WTC11 (cell line): ENCODE measurements around the gene RFX4. TPM values are rescaled to one million over a fixed set of nuclear protein-coding genes. Genes with fewer than 3 reads are reported as not detected.

ENCODE experiments used
- ATAC-seq: fragments of 200-7000 bp; cut with Tn5 transposase; 2 replicates; pipeline ENCODE4 v1.10.0; 2021; ENCODE audit warnings: mild to moderate bottlenecking, moderate library complexity
- CTCF ChIA-PET: fragments of 300-600 bp; sonication (Branson Sonifier 250); formaldehyde crosslinking; loops from one replicate; lab custom pipeline; 2021; ENCODE audit warnings: antibody characterized with exemption; lab: Charles Lee
- POLR2A ChIA-PET: fragments of 350-600 bp; sonication (Branson Sonifier 250); formaldehyde crosslinking; loops from one replicate; lab custom pipeline; 2021; ENCODE audit warnings: antibody characterized with exemption; lab: Charles Lee
- DNase-seq: peaks from one replicate; pipeline ENCODE4 v3.0.0; 2021; ENCODE audit warnings: low spot score
- H3K27ac Mint-ChIP-seq: 2 replicates; pipeline ENCODE4 v1.8.0; 2021; ENCODE audit warnings: mixed read lengths
- H3K27me3 Mint-ChIP-seq: 2 replicates; pipeline ENCODE4 v1.8.0; 2021; ENCODE audit warnings: low read depth, mild to moderate bottlenecking, moderate library complexity, mixed read lengths
- H3K36me3 Mint-ChIP-seq: 2 replicates; pipeline ENCODE4 v1.8.0; 2021; ENCODE audit warnings: mixed read lengths
- H3K4me1 Mint-ChIP-seq: 2 replicates; pipeline ENCODE4 v1.8.0; 2022; ENCODE audit warnings: mixed read lengths
- H3K4me3 Mint-ChIP-seq: 2 replicates; pipeline ENCODE4 v1.8.0; 2021; ENCODE audit warnings: mild to moderate bottlenecking, moderate library complexity, mixed read lengths
- H3K9me3 Mint-ChIP-seq: 2 replicates; pipeline ENCODE4 v1.8.0; 2021; ENCODE audit warnings: mixed read lengths
- CREB1 ChIP-seq: sonication (generic); formaldehyde crosslinking; IDR thresholded peaks from 2 replicates; pipeline ENCODE4 v1.8.0; 2023; ENCODE audit warnings: mild to moderate bottlenecking, missing genetic modification reagents
- ESRRA ChIP-seq: sonication (generic); formaldehyde crosslinking; IDR thresholded peaks from 2 replicates; pipeline ENCODE4 v1.8.1; 2022; ENCODE audit warnings: mild to moderate bottlenecking, missing genetic modification reagents, borderline replicate concordance
- FOXP1 ChIP-seq: sonication (generic); formaldehyde crosslinking; IDR thresholded peaks from 2 replicates; pipeline ENCODE4 v1.8.0; 2022; ENCODE audit warnings: missing genetic modification reagents, mild to moderate bottlenecking, moderate library complexity, borderline replicate concordance
- IRF2 ChIP-seq: sonication (generic); formaldehyde crosslinking; IDR thresholded peaks from 2 replicates; pipeline ENCODE4 v1.8.0; 2022; ENCODE audit warnings: low read depth, missing genetic modification reagents, borderline replicate concordance
- JAZF1 ChIP-seq: fragments of 250-450 bp; sonication (Bioruptor Pico); IDR thresholded peaks from 2 replicates; pipeline ENCODE4 v1.9.0; 2021; ENCODE audit warnings: moderate library complexity, mild to moderate bottlenecking, inconsistent platforms
- NFATC4 ChIP-seq: fragments of 250-450 bp; sonication (Bioruptor Pico); IDR thresholded peaks from 2 replicates; pipeline ENCODE4 v1.9.0; 2021; ENCODE audit warnings: mild to moderate bottlenecking
- OVOL2 ChIP-seq: fragments of 250-450 bp; sonication (Bioruptor Pico); IDR thresholded peaks from 2 replicates; pipeline ENCODE4 v1.9.0; 2021; ENCODE audit warnings: mild to moderate bottlenecking, borderline replicate concordance
- RELA ChIP-seq: sonication (generic); formaldehyde crosslinking; IDR thresholded peaks from 2 replicates; pipeline ENCODE4 v1.8.1; 2022; ENCODE audit warnings: missing genetic modification reagents, mild to moderate bottlenecking, borderline replicate concordance
- RORB ChIP-seq: fragments of 250-450 bp; sonication (Bioruptor Pico); IDR thresholded peaks from 2 replicates; pipeline ENCODE4 v1.9.0; 2021; ENCODE audit warnings: mild to moderate bottlenecking
- SMAD4 ChIP-seq: sonication (generic); formaldehyde crosslinking; IDR thresholded peaks from 2 replicates; pipeline ENCODE4 v1.8.0; 2022; ENCODE audit warnings: mild to moderate bottlenecking, missing genetic modification reagents
- ZBTB21 ChIP-seq: sonication (generic); formaldehyde crosslinking; IDR thresholded peaks from 2 replicates; pipeline ENCODE4 v1.8.1; 2023; ENCODE audit warnings: mild to moderate bottlenecking, missing genetic modification reagents, borderline replicate concordance
- ZNF232 ChIP-seq: sonication (generic); formaldehyde crosslinking; IDR thresholded peaks from 2 replicates; pipeline ENCODE4 v1.8.0; 2022; ENCODE audit warnings: mild to moderate bottlenecking, missing genetic modification reagents
- total RNA-seq: library from RNA; stranded (reverse); gene quantifications from 3 replicates; pipeline ENCODE4 v1.2.3, GENCODE V29; 2021
- TF ChIP-seq, protein P1 (sequence below): fragments of 250-450 bp; sonication (Bioruptor Pico); IDR thresholded peaks from 2 replicates; pipeline ENCODE4 v1.9.0; 2021; ENCODE audit warnings: mild to moderate bottlenecking, borderline replicate concordance
- TF ChIP-seq, protein P2 (sequence below): fragments of 250-450 bp; sonication (Bioruptor Pico); IDR thresholded peaks from 2 replicates; pipeline ENCODE4 v1.9.0; 2021; ENCODE audit warnings: mild to moderate bottlenecking
- TF ChIP-seq, protein P3 (sequence below): sonication (generic); formaldehyde crosslinking; IDR thresholded peaks from 2 replicates; pipeline ENCODE4 v1.8.1; 2023; ENCODE audit warnings: mild to moderate bottlenecking, missing genetic modification reagents
- TF ChIP-seq, protein P4 (sequence below): fragments of 250-450 bp; sonication (Bioruptor Pico); IDR thresholded peaks from 2 replicates; pipeline ENCODE4 v2.1.2; 2022; ENCODE audit warnings: mild to moderate bottlenecking, moderate library complexity
- TF ChIP-seq, protein P5 (sequence below): sonication (generic); formaldehyde crosslinking; IDR thresholded peaks from 2 replicates; pipeline ENCODE4 v1.8.1; 2022; ENCODE audit warnings: mild to moderate bottlenecking, moderate library complexity, missing genetic modification reagents
- TF ChIP-seq, protein P6 (sequence below): sonication (generic); formaldehyde crosslinking; IDR thresholded peaks from 2 replicates; pipeline ENCODE4 v1.8.0; 2023; ENCODE audit warnings: missing genetic modification reagents, mild to moderate bottlenecking, borderline replicate concordance

RFX4 gene
- total RNA-seq, 1 experiment from 2014 or later = 0.26 TPM

DNA sequence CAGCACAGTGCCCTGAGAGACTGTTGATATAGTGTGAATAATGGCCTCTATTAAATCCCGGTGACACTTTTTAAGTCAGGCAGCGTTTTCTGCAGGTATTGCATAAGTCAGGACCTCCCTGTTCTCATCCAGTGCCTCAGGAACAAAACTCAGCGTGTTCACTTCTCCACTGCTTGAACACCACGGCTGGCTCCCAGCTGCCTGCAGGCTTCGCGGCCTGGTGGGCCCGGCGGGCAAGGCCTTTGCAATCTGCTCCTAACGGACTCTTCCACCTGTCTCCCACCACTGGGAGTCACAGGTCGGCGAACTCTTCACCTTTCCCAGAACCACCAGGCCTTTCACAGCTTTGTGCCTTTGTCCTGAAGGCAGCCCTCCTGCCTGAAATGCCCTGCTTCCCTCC lies 18.7 kb downstream of the RFX4 start:
- Mint-ChIP-seq H3K4me3 (no peak overlapping the region), H3K36me3 (no peaks in the 10 kb centered on the region), H3K4me1 (peaks cover 25% of the 10 kb centered on the region), H3K27me3 (peaks cover under 1% of the 10 kb centered on the region; the same call in 1 of the 2 replicates), H3K27ac (no peak overlapping the region), H3K9me3 (no peaks in the 10 kb centered on the region)
- DNase-seq (no peak), ATAC-seq (no peak)
- CTCF ChIA-PET = interaction anchor here (0.8 kb wide), 1 partner anchor 317 kb away, joined by 3 read pairs; no protein-coding TSS in a partner anchor
- TF ChIP-seq, protein P1, sequence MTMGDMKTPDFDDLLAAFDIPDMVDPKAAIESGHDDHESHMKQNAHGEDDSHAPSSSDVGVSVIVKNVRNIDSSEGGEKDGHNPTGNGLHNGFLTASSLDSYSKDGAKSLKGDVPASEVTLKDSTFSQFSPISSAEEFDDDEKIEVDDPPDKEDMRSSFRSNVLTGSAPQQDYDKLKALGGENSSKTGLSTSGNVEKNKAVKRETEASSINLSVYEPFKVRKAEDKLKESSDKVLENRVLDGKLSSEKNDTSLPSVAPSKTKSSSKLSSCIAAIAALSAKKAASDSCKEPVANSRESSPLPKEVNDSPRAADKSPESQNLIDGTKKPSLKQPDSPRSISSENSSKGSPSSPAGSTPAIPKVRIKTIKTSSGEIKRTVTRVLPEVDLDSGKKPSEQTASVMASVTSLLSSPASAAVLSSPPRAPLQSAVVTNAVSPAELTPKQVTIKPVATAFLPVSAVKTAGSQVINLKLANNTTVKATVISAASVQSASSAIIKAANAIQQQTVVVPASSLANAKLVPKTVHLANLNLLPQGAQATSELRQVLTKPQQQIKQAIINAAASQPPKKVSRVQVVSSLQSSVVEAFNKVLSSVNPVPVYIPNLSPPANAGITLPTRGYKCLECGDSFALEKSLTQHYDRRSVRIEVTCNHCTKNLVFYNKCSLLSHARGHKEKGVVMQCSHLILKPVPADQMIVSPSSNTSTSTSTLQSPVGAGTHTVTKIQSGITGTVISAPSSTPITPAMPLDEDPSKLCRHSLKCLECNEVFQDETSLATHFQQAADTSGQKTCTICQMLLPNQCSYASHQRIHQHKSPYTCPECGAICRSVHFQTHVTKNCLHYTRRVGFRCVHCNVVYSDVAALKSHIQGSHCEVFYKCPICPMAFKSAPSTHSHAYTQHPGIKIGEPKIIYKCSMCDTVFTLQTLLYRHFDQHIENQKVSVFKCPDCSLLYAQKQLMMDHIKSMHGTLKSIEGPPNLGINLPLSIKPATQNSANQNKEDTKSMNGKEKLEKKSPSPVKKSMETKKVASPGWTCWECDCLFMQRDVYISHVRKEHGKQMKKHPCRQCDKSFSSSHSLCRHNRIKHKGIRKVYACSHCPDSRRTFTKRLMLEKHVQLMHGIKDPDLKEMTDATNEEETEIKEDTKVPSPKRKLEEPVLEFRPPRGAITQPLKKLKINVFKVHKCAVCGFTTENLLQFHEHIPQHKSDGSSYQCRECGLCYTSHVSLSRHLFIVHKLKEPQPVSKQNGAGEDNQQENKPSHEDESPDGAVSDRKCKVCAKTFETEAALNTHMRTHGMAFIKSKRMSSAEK (CRISPR knock-in tag) = no peak
- TF ChIP-seq FOXP1 (CRISPR knock-in tag) (no peak), IRF2 (CRISPR knock-in tag) (no peak), ZBTB21 (no peak), ZNF232 (CRISPR knock-in tag) (no peak), OVOL2 (CRISPR knock-in tag) (no peak)
- TF ChIP-seq, protein P2, sequence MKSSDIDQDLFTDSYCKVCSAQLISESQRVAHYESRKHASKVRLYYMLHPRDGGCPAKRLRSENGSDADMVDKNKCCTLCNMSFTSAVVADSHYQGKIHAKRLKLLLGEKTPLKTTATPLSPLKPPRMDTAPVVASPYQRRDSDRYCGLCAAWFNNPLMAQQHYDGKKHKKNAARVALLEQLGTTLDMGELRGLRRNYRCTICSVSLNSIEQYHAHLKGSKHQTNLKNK (CRISPR knock-in tag) = no peak
- TF ChIP-seq, protein P3, sequence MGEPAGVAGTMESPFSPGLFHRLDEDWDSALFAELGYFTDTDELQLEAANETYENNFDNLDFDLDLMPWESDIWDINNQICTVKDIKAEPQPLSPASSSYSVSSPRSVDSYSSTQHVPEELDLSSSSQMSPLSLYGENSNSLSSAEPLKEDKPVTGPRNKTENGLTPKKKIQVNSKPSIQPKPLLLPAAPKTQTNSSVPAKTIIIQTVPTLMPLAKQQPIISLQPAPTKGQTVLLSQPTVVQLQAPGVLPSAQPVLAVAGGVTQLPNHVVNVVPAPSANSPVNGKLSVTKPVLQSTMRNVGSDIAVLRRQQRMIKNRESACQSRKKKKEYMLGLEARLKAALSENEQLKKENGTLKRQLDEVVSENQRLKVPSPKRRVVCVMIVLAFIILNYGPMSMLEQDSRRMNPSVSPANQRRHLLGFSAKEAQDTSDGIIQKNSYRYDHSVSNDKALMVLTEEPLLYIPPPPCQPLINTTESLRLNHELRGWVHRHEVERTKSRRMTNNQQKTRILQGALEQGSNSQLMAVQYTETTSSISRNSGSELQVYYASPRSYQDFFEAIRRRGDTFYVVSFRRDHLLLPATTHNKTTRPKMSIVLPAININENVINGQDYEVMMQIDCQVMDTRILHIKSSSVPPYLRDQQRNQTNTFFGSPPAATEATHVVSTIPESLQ (CRISPR knock-in tag) = no peak
- TF ChIP-seq, protein P4, sequence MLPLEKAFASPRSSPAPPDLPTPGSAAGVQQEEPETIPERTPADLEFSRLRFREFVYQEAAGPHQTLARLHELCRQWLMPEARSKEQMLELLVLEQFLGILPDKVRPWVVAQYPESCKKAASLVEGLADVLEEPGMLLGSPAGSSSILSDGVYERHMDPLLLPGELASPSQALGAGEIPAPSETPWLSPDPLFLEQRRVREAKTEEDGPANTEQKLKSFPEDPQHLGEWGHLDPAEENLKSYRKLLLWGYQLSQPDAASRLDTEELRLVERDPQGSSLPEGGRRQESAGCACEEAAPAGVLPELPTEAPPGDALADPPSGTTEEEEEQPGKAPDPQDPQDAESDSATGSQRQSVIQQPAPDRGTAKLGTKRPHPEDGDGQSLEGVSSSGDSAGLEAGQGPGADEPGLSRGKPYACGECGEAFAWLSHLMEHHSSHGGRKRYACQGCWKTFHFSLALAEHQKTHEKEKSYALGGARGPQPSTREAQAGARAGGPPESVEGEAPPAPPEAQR = no peak
- POLR2A ChIA-PET = interaction anchor here (0.5 to 0.6 kb wide), 2 partner anchors 166 to 1692 kb away, joined by 3 read pairs; no protein-coding TSS in a partner anchor

DNA sequence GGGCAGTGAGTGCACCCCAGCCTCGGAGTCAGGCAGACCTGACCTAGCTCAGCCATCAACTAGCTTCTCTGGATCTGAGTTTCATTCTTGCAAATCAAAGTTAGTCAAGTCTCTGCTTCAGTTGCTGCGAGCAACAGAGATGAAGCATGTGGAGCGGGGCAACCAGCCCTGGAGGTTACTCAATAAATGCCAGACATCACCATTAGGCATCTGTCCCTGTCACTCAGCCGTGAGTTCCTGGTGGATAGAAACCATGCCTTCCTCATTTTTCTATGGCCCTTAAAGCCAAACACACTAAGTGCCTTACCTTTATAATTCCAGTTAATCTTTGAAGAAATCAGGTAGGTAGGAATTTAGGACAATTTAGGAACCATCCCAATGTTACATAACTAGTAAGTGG lies 19.3 kb downstream of the RFX4 start:
- TF ChIP-seq, protein P2 (CRISPR knock-in tag) = no peak
- no peak for TF ChIP-seq RELA (CRISPR knock-in tag)
- no peak for TF ChIP-seq RORB (CRISPR knock-in tag)
- no peak for TF ChIP-seq ESRRA (CRISPR knock-in tag)
- Mint-ChIP-seq H3K27me3 (no peaks in the 10 kb centered on the region), H3K27ac (no peak overlapping the region), H3K9me3 (no peaks in the 10 kb centered on the region), H3K4me3 (no peak overlapping the region), H3K36me3 (no peaks in the 10 kb centered on the region), H3K4me1 (peaks cover 25% of the 10 kb centered on the region)
- POLR2A ChIA-PET = interaction anchor here (0.6 kb wide), 1 partner anchor 1691 kb away, joined by 3 read pairs; no protein-coding TSS in a partner anchor
- ATAC-seq = no peak
- CTCF ChIA-PET = no interaction called here
- no peak for DNase-seq

DNA sequence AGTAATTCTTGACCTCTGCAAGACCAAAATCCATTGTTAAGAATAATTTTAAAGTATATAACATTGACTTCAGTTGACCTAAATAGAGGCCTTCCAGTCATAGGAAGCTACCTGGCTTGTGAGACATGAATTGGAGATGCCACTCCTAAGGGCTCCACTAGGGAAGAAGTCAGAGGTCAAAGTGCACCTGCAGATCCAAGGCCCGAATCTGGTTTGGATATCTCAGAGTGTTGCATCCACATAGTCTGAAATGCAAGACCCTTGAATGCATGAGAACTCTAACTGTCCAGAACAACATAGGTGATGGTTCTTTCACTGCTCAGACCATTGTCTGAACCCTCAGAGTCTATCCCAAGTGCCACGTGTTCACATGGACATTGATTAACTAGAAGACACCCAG lies 22.4 kb downstream of the RFX4 start:
- H3K27ac Mint-ChIP-seq = no peak overlapping the region
- ChIA-PET CTCF (no interaction called here), POLR2A (no interaction called here)
- peaks cover 14% of the 10 kb centered on the region for H3K4me1 Mint-ChIP-seq
- DNase-seq = no peak
- peaks cover 5% of the 10 kb centered on the region for H3K36me3 Mint-ChIP-seq
- no peak overlapping the region for H3K4me3 Mint-ChIP-seq
- H3K9me3 Mint-ChIP-seq = peaks cover 8% of the 10 kb centered on the region
- H3K27me3 Mint-ChIP-seq = no peaks in the 10 kb centered on the region
- no peak for ATAC-seq
- TF ChIP-seq, protein P5, sequence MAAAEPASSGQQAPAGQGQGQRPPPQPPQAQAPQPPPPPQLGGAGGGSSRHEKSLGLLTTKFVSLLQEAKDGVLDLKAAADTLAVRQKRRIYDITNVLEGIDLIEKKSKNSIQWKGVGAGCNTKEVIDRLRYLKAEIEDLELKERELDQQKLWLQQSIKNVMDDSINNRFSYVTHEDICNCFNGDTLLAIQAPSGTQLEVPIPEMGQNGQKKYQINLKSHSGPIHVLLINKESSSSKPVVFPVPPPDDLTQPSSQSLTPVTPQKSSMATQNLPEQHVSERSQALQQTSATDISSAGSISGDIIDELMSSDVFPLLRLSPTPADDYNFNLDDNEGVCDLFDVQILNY (CRISPR knock-in tag) = no peak
- TF ChIP-seq SMAD4 (no peak), CREB1 (CRISPR knock-in tag) (no peak), NFATC4 (no peak), JAZF1 (no peak)
- TF ChIP-seq, protein P6, sequence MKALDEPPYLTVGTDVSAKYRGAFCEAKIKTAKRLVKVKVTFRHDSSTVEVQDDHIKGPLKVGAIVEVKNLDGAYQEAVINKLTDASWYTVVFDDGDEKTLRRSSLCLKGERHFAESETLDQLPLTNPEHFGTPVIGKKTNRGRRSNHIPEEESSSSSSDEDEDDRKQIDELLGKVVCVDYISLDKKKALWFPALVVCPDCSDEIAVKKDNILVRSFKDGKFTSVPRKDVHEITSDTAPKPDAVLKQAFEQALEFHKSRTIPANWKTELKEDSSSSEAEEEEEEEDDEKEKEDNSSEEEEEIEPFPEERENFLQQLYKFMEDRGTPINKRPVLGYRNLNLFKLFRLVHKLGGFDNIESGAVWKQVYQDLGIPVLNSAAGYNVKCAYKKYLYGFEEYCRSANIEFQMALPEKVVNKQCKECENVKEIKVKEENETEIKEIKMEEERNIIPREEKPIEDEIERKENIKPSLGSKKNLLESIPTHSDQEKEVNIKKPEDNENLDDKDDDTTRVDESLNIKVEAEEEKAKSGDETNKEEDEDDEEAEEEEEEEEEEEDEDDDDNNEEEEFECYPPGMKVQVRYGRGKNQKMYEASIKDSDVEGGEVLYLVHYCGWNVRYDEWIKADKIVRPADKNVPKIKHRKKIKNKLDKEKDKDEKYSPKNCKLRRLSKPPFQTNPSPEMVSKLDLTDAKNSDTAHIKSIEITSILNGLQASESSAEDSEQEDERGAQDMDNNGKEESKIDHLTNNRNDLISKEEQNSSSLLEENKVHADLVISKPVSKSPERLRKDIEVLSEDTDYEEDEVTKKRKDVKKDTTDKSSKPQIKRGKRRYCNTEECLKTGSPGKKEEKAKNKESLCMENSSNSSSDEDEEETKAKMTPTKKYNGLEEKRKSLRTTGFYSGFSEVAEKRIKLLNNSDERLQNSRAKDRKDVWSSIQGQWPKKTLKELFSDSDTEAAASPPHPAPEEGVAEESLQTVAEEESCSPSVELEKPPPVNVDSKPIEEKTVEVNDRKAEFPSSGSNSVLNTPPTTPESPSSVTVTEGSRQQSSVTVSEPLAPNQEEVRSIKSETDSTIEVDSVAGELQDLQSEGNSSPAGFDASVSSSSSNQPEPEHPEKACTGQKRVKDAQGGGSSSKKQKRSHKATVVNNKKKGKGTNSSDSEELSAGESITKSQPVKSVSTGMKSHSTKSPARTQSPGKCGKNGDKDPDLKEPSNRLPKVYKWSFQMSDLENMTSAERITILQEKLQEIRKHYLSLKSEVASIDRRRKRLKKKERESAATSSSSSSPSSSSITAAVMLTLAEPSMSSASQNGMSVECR = no peak
